GOT3 (cell line): ENCODE measurements around the gene GFAP.

Experiments
- DNase-seq: peaks from one replicate; lab custom pipeline; 2025; ENCODE audit warnings: mixed read lengths; lab: John Stamatoyannopoulos, UW

Gene GFAP

GRCh38 chr17:44931376-44931775 is 16.1 kb upstream of the GFAP start:
- no peak for DNase-seq

- no peak for DNase-seq
Observed at GRCh38 chr17:44930667-44931066, 15.4 kb upstream of the GFAP start.

- DNase-seq = no peak
Observed at GRCh38 chr17:44928950-44929720, 13.8 kb upstream of the GFAP start.

- no peak for DNase-seq
Observed at GRCh38 chr17:44928136-44928535, 12.8 kb upstream of the GFAP start.

GRCh38 chr17:44927696-44928095 is 12.4 kb upstream of the GFAP start:
- DNase-seq = no peak

- no peak for DNase-seq
Observed at GRCh38 chr17:44926821-44927525, 11.7 kb upstream of the GFAP start.

- DNase-seq = no peak
Observed at GRCh38 chr17:44925731-44926697, 10.7 kb upstream of the GFAP start.

- no peak for DNase-seq
Observed at GRCh38 chr17:44924107-44924544, 8.8 kb upstream of the GFAP start.

GRCh38 chr17:44922746-44923470 is 7.6 kb upstream of the GFAP start:
- DNase-seq = no peak

GRCh38 chr17:44922136-44922535 is 6.8 kb upstream of the GFAP start:
- no peak for DNase-seq

GRCh38 chr17:44921122-44921882 is 6.0 kb upstream of the GFAP start:
- DNase-seq = no peak

GRCh38 chr17:44920565-44920940 is 5.3 kb upstream of the GFAP start:
- no peak for DNase-seq

- DNase-seq = peak; percentile 22
Observed at GRCh38 chr17:44919885-44920564, 4.7 kb upstream of the GFAP start.

- DNase-seq = no peak
Observed at GRCh38 chr17:44919411-44919810, 4.1 kb upstream of the GFAP start.

GRCh38 chr17:44918006-44918405 is 2.7 kb upstream of the GFAP start:
- DNase-seq = no peak

GRCh38 chr17:44917456-44917855 is 2.2 kb upstream of the GFAP start:
- DNase-seq = no peak

GRCh38 chr17:44916781-44917241 is 1.5 kb upstream of the GFAP start:
- DNase-seq = no peak

- no peak for DNase-seq
Observed at GRCh38 chr17:44915862-44916780, 821 bp upstream of the GFAP start.

GRCh38 chr17:44914698-44915271 is 515 bp downstream of the GFAP start:
- no peak for DNase-seq
